HepG2 (cell line): ENCODE results near the gene OPTN. TPM values are rescaled to one million over a fixed set of nuclear protein-coding genes. Genes with fewer than 3 reads are reported as not detected.

Source experiments
- ATF7-NPFF ChIP-seq: sonication (generic); formaldehyde crosslinking; IDR thresholded peaks from 2 replicates; pipeline ENCODE4 v1.8.1; 2023; ENCODE audit warnings: mild to moderate bottlenecking, low read depth, missing genetic modification reagents, moderate library complexity
- CREM ChIP-seq, 2 experiments: sonication (generic) in 1 of 2; formaldehyde crosslinking in 1 of 2; IDR thresholded peaks; 2 replicates each; pipeline versions ENCODE4 v1.4.0 to v1.6.1; 2016 to 2020; ENCODE audit warnings: antibody characterized with exemption in 1 of 2, mild to moderate bottlenecking in 1 of 2, missing genetic modification reagents in 1 of 2
- HOXD1 ChIP-seq: sonication (generic); formaldehyde crosslinking; IDR thresholded peaks from 2 replicates; pipeline ENCODE4 v1.5.0; 2020; ENCODE audit warnings: missing genetic modification reagents
- KLF13 ChIP-seq: sonication (generic); formaldehyde crosslinking; IDR thresholded peaks from 2 replicates; pipeline ENCODE4 v1.4.0; 2020; ENCODE audit warnings: mild to moderate bottlenecking, missing genetic modification reagents
- MXI1 ChIP-seq: IDR thresholded peaks from 3 replicates; pipeline ENCODE4 v1.6.1; 2012; ENCODE audit warnings: low read depth, low read length, inconsistent platforms, borderline replicate concordance
- PHF5A ChIP-seq: IDR thresholded peaks from one replicate; pipeline ENCODE4 v1.6.1; 2018; ENCODE audit warnings: low read depth, missing genetic modification reagents; ENCODE audit not compliant: unreplicated experiment
- RXRB ChIP-seq: IDR thresholded peaks from 2 replicates; pipeline ENCODE4 v1.6.1; 2016; ENCODE audit warnings: borderline replicate concordance, missing genetic modification reagents, missing compliant biosample characterization
- SP140L ChIP-seq: sonication (generic); formaldehyde crosslinking; IDR thresholded peaks from 2 replicates; pipeline ENCODE4 v1.4.0; 2020; ENCODE audit warnings: missing genetic modification reagents, borderline replicate concordance
- STAG1 ChIP-seq: sonication (generic); formaldehyde crosslinking; IDR thresholded peaks from 2 replicates; pipeline ENCODE4 v1.4.0; 2020; ENCODE audit warnings: missing genetic modification reagents
- XRCC5 ChIP-seq: fragments of 200-400 bp; formaldehyde crosslinking; optimal IDR thresholded peaks from 2 replicates; pipeline ENCODE3; 2017; ENCODE audit warnings: mild to moderate bottlenecking, low read length
- ZBTB10 ChIP-seq: sonication (generic); formaldehyde crosslinking; IDR thresholded peaks from 2 replicates; pipeline ENCODE4 v1.4.0; 2020; ENCODE audit warnings: missing genetic modification reagents, borderline replicate concordance
- ZBTB38 ChIP-seq: sonication (generic); formaldehyde crosslinking; IDR thresholded peaks from 2 replicates; pipeline ENCODE4 v1.5.1; 2020; ENCODE audit warnings: mild to moderate bottlenecking, missing genetic modification reagents
- ZFY ChIP-seq: sonication (generic); formaldehyde crosslinking; IDR thresholded peaks from 2 replicates; pipeline ENCODE4 v1.4.0; 2020; ENCODE audit warnings: missing genetic modification reagents
- ZNF256 ChIP-seq: sonication (generic); formaldehyde crosslinking; conservative IDR thresholded peaks from 2 replicates; pipeline ENCODE4 v1.4.0; 2020; ENCODE audit warnings: missing genetic modification reagents
- ZNF337 ChIP-seq: sonication (generic); formaldehyde crosslinking; IDR thresholded peaks from 2 replicates; pipeline ENCODE4 v1.5.1; 2020; ENCODE audit warnings: missing genetic modification reagents, low read depth, mild to moderate bottlenecking, borderline replicate concordance
- ZNF451 ChIP-seq: sonication (generic); formaldehyde crosslinking; IDR thresholded peaks from 2 replicates; pipeline ENCODE4 v1.5.0; 2020; ENCODE audit warnings: mild to moderate bottlenecking, missing genetic modification reagents
- ZNF546 ChIP-seq: sonication (generic); formaldehyde crosslinking; conservative IDR thresholded peaks from 2 replicates; pipeline ENCODE4 v1.8.1; 2023; ENCODE audit warnings: mild to moderate bottlenecking, missing genetic modification reagents
- ZNF629 ChIP-seq: sonication (generic); formaldehyde crosslinking; conservative IDR thresholded peaks from 2 replicates; pipeline ENCODE4 v1.5.0; 2020; ENCODE audit warnings: missing genetic modification reagents
- ZNF724P ChIP-seq: sonication (generic); formaldehyde crosslinking; IDR thresholded peaks from 2 replicates; pipeline ENCODE4 v1.8.0; 2022; ENCODE audit warnings: missing genetic modification reagents, borderline replicate concordance
- ZNF766 ChIP-seq: sonication (generic); formaldehyde crosslinking; IDR thresholded peaks from 2 replicates; pipeline ENCODE4 v1.5.0; 2020; ENCODE audit warnings: missing genetic modification reagents, borderline replicate concordance
- ZNF777 ChIP-seq: sonication (generic); formaldehyde crosslinking; IDR thresholded peaks from 2 replicates; pipeline ENCODE4 v1.4.0; 2020; ENCODE audit warnings: missing genetic modification reagents
- polyA plus RNA-seq, 8 experiments: library from polyadenylated mRNA; depleted of rRNA in 3 of 8; stranded (reverse) in 7 of 8; unstranded in 1 of 8; fragments of >200 nt; fragmentation: Illumina TruSeq in 4 of 8; extraction: Trizol in 4 of 8; gene quantifications; 2 replicates each; pipeline versions ENCODE4 v1.2.1 to v1.2.3, GENCODE V29; 2011 to 2016; ENCODE audit warnings: low read depth in 4 of 8, missing spikeins in 1 of 8, mixed read lengths in 1 of 8; ENCODE audit not compliant: insufficient read depth in 1 of 8
- total RNA-seq, 5 experiments: library from RNA; depleted of rRNA; stranded (reverse); fragments of >200 nt; fragmentation: Illumina TruSeq; extraction: Trizol; gene quantifications; 2 replicates each; pipeline ENCODE4 v1.2.3, GENCODE V29; 2016; ENCODE audit warnings: low read depth in 1 of 5
- TF ChIP-seq, protein P1 (sequence below): IDR thresholded peaks from 2 replicates; pipeline ENCODE4 v1.6.1; 2016; ENCODE audit warnings: low read depth, borderline replicate concordance

The OPTN gene
- total and polyA plus RNA-seq, 2 of the 13 experiments (the other 11 are each of a cell fraction or from before 2014, with no cell fraction given), result 13.4 to 46.6 TPM

- TF ChIP-seq ZNF451 (CRISPR knock-in tag), result peak; percentile 63; the same call in 1 of the 2 replicates
- no peak for TF ChIP-seq ZNF724P (CRISPR knock-in tag)
- TF ChIP-seq PHF5A (CRISPR knock-in tag), result no peak
- 0 out of 2 replicates have a peak, but pooled peaks have one; percentile 22 for TF ChIP-seq HOXD1 (CRISPR knock-in tag)
- no peak for TF ChIP-seq ZNF256 (CRISPR knock-in tag)
- TF ChIP-seq, protein P1, sequence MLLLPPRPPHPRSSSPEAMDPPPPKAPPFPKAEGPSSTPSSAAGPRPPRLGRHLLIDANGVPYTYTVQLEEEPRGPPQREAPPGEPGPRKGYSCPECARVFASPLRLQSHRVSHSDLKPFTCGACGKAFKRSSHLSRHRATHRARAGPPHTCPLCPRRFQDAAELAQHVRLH, result peak; percentile 74; the same call in 1 of the 2 replicates
- TF ChIP-seq RXRB (CRISPR knock-in tag), result peak; percentile 69
- TF ChIP-seq KLF13 (CRISPR knock-in tag), result no peak
- TF ChIP-seq ZBTB38, result no peak
- no peak for TF ChIP-seq SP140L (CRISPR knock-in tag)
- TF ChIP-seq ZNF337 (CRISPR knock-in tag), result no peak
- TF ChIP-seq ZNF777, result peak; percentile 69
- no peak for TF ChIP-seq ZBTB10
- peak; percentile 57; the same call in 1 of the 2 replicates for TF ChIP-seq ZFY (CRISPR knock-in tag)
- TF ChIP-seq CREM (IDR thresholded peaks at IDR 0.05), result peak; percentile 97
- TF ChIP-seq CREM (CRISPR knock-in tag; IDR thresholded peaks at IDR 0.05), result peak; percentile 59; the same call in 1 of the 2 replicates
- TF ChIP-seq ZNF766 (CRISPR knock-in tag), result peak; percentile 84; the same call in 1 of the 2 replicates
- TF ChIP-seq ZNF629, result no peak
- TF ChIP-seq ATF7-NPFF (CRISPR knock-in tag), result peak; percentile 88; the same call in 1 of the 2 replicates
- peak; percentile 89 for TF ChIP-seq STAG1 (CRISPR knock-in tag)
- TF ChIP-seq MXI1, result peak; percentile 89; the same call in 2 of the 3 replicates
- 0 out of 2 replicates have a peak, but pooled peaks have one; percentile 14 for TF ChIP-seq ZNF546
- peak; percentile 85 for TF ChIP-seq XRCC5
Observed at GRCh38 chr10:13160934-13161856, 61.2 kb downstream of the OPTN start, which contains the start of gene MCM10 (continued).
